Left hindlimb (tissue), 1 donor: ENCODE data around the gene HOMER2.
"Not testable (repeated sequence)": the region's sequence is repeated elsewhere in the genome, so short reads cannot be mapped to it uniquely, and the experiment has no call there.

Source experiments
- DNase-seq: peaks from one replicate; pipeline ENCODE4 v3.0.0-alpha.2; 2018

The HOMER2 gene

GRCh38 chr15:82830427-82831173 is 121.9 kb downstream of the HOMER2 start:
- no peak for DNase-seq

GRCh38 chr15:82829234-82829633 is 123.3 kb downstream of the HOMER2 start:
- no peak for DNase-seq

- DNase-seq: no peak
Measured at GRCh38 chr15:82828075-82828474, 124.4 kb downstream of the HOMER2 start.

- no peak for DNase-seq
Measured at GRCh38 chr15:82823049-82823448, 129.5 kb downstream of the HOMER2 start.

DNA sequence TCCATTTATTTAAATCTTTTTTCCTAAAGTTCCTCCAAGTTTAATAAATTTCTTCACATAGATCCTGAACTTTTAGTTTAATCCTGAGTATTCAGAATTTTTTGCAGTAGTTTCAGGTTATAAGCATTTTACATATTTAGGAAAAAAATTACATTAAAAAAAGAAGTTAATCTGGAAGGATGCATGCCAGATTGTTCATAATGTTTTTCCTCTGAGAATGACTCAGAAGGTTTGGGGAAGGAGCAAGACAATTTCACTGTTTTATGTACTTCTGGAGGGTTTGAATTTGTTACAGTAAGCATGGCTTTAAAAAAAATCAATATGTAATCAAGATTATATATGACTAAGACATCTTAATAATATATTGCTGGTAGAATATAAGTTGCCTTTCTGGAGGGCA is 130.7 kb downstream of the HOMER2 start:
- DNase-seq: not testable (repeated sequence)

- DNase-seq: not testable (repeated sequence)
Measured at GRCh38 chr15:82821396-82821795, 131.1 kb downstream of the HOMER2 start.

- DNase-seq: no peak
Measured at GRCh38 chr15:82820128-82820527, 132.4 kb downstream of the HOMER2 start.

DNA sequence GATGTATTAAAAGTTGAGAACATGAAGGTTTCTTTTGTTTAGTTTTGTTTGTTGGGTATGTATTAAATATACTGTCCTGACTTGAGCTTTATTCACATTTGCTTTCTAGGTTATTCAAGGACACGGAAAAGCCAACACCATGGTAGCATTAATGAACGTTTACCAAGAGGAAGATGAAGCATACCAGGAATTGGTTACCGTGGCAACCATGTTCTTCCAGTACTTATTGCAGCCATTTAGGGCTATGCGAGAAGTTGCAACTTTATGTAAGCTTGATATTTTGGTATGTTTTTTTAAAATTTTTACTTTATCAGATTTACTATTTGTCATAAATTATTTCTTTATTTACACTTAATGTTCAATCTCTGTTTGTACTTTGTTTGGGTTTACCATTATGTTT is 139.5 kb downstream of the HOMER2 start:
- DNase-seq: no peak

- no peak for DNase-seq
Measured at GRCh38 chr15:82810890-82811426, 141.6 kb downstream of the HOMER2 start.

GRCh38 chr15:82810061-82810889 is 142.2 kb downstream of the HOMER2 start:
- DNase-seq: peak; percentile 61

DNA sequence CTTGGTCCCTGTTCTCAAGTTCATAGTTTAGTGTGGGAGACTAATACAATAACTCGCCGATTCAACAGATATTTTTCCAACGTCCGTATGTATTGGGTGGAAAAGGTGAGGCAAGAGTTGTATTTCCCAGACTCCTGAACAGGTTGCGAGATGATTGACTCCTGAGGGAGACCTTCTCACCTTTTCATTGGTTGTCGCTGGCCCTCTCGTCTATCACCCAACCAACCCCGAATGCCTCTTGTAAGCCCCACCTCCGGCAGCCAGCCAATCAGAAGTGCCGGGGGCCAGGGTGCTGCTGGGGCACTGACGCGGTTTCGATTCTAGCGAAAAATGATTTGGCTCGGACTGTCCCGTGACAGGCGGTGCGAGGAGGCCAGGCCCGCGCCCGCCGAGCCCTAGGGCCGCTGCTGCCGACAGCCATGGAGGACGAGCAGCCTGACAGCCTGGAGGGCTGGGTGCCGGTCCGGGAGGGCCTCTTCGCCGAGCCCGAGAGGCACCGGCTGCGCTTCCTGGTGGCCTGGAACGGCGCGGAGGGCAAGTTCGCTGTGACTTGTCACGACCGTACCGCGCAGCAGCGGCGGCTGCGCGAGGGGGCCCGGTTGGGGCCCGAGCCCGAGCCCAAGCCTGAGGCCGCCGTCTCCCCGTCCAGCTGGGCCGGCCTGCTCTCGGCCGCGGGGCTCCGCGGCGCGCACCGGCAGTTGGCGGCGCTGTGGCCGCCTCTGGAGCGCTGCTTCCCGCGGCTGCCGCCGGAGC is 143.0 kb downstream of the HOMER2 start, which contains the start of gene WHAMM:
Gene WHAMM (plus strand): TSS at position 321 of the 753 bp plus-strand sequence. CDS start 99 bp downstream, at position 420.
- DNase-seq: peak; percentile 98

GRCh38 chr15:82808634-82809041 is 143.9 kb downstream of the HOMER2 start:
- no peak for DNase-seq

GRCh38 chr15:82807920-82808633 is 144.4 kb downstream of the HOMER2 start:
- DNase-seq: no peak

- peak; percentile 45 for DNase-seq
Measured at GRCh38 chr15:82805994-82806406, 146.5 kb downstream of the HOMER2 start, which contains the start of gene FSD2. TSS of gene FSD2 (minus strand) at chr15:82806069. CDS start at chr15:82787390, 18,679 bp downstream.

GRCh38 chr15:82804575-82804949 is 148.0 kb downstream of the HOMER2 start:
- no peak for DNase-seq

GRCh38 chr15:82803793-82804574 is 148.5 kb downstream of the HOMER2 start:
- no peak for DNase-seq

GRCh38 chr15:82802497-82802896 is 150.0 kb downstream of the HOMER2 start:
- DNase-seq: no peak

DNA sequence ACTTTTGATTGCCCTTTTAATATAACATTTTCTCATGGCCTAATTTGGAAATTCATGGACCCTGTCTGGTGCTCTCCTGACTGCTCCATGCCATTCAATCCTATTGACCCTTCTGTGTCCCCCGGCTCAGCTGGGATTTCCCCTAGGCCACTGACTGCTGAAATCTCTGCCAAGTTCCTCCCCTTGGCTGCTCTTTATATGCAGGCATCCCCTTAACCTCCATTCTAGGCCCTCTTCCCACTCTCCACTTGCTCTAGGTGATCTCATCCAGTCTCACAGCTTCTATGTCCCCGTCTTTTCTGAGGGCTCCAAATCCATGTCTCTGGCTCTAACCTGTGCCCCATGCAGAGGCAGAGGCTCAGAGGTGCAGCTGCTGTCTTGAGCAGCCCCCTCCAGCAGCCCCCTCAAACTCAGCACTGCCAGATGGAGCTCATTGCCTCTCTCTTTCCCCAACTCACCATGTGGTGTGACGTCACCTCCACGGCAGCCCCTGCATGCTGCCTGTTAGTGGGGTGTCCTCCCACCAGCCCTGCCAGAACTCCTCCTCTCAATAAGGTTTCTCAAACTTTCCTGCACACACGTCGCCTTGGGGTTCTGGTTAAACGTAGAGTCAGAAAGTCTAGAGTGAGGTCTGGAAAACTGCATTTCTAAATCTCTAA is 153.2 kb downstream of the HOMER2 start:
- DNase-seq: no peak
